Fibroblast of upper back skin (primary cell): ENCODE measurements around the gene SLC17A4.
"Not testable (repeated sequence)": the region's sequence is repeated elsewhere in the genome, so short reads cannot be mapped to it uniquely, and the experiment has no call there.

Experiments
- DNase-seq: peaks from one replicate; pipeline ENCODE4 v3.0.0-alpha.2; 2013

The SLC17A4 gene, protein sequence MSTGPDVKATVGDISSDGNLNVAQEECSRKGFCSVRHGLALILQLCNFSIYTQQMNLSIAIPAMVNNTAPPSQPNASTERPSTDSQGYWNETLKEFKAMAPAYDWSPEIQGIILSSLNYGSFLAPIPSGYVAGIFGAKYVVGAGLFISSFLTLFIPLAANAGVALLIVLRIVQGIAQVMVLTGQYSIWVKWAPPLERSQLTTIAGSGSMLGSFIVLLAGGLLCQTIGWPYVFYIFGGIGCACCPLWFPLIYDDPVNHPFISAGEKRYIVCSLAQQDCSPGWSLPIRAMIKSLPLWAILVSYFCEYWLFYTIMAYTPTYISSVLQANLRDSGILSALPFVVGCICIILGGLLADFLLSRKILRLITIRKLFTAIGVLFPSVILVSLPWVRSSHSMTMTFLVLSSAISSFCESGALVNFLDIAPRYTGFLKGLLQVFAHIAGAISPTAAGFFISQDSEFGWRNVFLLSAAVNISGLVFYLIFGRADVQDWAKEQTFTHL

GRCh38 chr6:25754535-25754934, at the start of gene SLC17A4:
Gene SLC17A4 (plus strand): TSS chr6:25754742. CDS start chr6:25761963, 7,221 bp downstream.
- DNase-seq, result no peak

GRCh38 chr6:25706314-25707014, 48.1 kb upstream of the SLC17A4 start:
- no peak for DNase-seq

GRCh38 chr6:25709761-25710160, 44.8 kb upstream of the SLC17A4 start:
- no peak for DNase-seq

GRCh38 chr6:25710287-25710686, 44.3 kb upstream of the SLC17A4 start:
- DNase-seq, result no peak

DNA sequence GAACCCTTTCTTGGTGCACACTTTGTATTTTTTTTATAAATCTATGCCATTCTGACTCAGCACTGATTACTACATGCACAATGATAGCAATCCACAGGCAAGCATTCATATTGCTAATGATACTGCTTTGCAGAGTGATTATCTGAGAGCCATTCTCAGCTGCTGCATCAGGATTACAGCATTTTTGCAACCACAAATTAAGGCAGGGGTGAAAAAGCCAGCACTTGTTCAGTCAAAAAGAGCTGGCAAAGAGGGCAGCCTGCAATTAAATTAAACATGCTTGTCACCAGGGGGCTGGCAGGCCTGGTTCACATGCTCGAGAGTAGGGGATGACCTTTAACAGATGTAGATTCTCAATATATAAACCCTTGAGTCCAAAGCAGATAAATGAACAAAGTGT, 40.7 kb upstream of the SLC17A4 start:
- DNase-seq, result no peak

DNA sequence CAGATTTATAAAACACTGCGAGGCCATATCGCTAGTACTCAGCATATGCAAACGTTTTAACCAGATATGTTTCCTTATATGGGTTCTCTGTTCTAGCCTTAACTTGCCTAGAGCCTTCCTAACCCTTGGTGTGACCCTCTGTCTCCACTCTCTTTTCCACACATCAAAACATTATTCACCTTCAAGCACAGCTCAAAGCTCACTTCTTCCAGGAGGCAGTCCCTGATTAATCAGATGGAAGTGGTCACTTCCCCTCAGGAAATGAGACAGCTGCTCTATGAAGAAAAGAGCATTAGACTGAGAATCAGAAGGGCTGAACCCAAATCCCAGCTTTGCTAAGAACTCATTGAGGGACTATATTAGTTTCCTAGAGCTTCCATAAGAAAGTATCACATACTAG, 39.8 kb upstream of the SLC17A4 start:
- DNase-seq, result no peak

DNA sequence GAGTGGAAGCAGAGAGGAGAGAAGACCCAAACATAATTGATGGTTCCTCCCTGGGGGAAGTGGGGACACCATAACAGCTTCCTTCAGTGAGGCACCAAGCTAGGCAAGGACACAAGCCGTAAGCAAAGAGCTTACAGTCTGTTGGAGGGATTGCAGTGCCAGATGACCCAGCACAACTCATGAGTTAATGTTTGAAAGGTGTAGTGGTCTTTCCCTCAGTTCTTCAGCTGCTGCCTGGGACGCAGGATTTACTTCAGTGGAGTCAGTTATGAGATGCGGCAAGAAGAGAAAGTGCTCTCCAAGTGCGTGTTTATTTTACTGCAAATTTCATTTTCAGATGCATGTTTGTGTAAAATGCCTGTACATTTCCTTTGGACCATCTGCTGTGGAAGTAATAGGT, 38.7 kb upstream of the SLC17A4 start:
- no peak for DNase-seq

DNA sequence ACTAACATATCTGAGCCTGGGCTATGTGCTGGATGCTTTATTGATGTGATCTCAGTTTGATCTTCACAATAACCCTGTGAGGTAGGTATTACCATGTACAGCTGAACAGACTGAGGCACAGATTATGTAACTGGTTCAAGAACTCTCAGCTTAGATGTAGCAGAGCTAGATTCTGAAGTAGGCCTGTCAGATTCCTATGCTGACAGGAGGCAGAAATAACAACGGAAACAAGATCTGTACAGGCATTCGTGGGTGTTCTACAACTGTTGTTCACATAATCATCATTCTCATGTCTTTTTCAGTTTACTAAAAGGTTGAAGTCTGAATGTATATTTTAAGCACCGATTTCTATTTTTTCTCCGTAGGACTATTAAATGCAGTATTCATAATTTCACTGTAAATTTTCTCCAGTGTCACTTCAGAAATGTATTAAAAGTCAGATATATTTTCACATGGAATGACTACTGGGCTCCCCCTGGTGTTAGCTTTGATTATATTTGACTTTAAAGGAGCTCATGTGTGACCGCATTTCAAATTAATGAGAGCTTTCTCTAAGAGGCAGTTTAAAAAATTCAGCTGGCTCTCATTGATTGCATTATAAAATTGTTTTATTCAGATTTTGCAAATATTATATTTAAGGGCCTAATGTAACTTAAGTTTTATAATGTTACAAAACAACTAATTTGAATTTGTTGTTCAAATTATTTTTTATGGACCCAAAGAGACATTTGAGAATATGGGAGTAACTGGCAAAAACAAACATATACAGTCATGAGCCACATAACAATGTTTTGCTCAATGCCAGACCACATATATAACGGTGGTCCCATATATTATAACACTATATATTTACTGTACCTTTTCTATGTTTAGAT, 36.4 kb upstream of the SLC17A4 start:
- peak; percentile 26 for DNase-seq

DNA sequence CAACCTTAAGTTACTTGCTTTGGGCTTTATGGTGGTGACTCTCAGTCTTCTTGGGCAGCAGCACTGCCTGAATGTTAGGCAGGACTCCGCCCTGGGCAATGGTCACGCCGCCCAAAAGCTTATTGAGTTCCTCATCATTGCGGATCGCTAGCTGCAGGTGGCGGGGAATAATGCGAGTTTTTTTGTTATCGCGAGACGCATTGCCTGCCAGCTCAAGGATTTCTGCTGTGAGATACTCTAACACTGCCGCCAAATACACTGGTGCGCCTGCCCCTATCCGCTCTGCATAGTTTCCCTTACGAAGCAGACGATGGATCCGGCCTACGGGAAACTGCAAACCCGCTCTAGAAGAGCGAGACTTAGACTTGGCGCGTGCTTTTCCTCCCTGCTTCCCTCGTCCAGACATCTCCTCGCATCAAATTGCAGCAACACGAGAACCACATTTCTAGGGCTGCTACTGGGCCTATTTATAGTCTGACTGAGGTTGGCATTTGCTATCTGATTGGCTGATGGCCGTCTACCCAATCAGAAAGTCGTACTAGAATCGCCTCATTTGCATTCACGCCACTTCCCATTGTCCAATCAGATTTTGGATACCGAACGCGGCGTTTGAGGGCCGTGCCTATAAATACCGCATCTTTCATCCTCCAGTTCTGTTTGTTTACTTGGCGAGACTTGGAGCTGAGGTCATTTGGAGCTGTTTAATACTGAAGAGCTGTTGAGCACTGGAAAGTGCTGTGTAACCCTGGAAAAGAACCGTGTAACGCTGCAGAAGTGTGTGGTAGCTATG, 28.2 kb upstream of the SLC17A4 start:
- no peak for DNase-seq

GRCh38 chr6:25727028-25727427, 27.5 kb upstream of the SLC17A4 start:
- DNase-seq, result no peak

GRCh38 chr6:25730907-25731306, 23.6 kb upstream of the SLC17A4 start:
- DNase-seq, result no peak

GRCh38 chr6:25731721-25732120, 22.8 kb upstream of the SLC17A4 start:
- no peak for DNase-seq

DNA sequence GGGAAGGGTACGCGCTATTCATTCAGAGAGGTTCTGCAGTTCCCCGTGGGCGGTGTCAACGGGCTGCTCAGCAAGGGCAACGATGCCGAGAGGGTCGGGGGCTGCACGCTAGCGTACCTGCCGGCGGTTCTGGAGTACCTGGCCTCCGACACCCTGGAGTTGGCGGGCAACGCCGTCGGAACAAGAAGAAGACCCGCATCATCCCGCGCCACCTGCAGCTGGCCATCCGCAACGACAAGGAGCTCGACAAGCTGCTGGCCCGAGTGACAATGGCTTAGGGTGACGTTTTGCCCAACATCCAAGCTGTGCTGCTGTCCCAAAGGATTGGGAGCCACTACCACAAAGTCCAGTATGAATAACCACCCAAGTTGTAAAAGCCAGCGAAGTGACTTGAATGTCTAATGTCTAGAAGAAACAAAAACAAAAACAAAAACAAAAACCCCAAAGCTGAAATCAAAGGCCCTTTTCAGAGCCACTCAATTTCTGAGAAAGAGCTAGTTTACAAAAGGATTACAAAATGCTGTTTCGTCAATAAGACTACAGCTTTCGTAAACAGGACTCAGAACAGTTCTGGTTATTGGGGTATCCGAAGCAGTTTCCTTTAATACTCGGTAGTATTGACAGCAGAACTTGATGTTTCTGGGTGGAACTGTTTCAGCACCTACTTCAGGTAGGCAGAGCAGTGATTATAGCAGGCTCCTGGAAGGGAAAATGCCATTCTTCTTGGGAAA, 21.9 kb upstream of the SLC17A4 start:
- DNase-seq, result no peak

- no peak for DNase-seq
These were observed 19.3 kb upstream of the SLC17A4 start for GRCh38 chr6:25735261-25735660.

GRCh38 chr6:25743868-25744267, 10.7 kb upstream of the SLC17A4 start:
- no peak for DNase-seq

- DNase-seq, result no peak
These were observed 8.7 kb upstream of the SLC17A4 start for GRCh38 chr6:25745836-25746235.

DNA sequence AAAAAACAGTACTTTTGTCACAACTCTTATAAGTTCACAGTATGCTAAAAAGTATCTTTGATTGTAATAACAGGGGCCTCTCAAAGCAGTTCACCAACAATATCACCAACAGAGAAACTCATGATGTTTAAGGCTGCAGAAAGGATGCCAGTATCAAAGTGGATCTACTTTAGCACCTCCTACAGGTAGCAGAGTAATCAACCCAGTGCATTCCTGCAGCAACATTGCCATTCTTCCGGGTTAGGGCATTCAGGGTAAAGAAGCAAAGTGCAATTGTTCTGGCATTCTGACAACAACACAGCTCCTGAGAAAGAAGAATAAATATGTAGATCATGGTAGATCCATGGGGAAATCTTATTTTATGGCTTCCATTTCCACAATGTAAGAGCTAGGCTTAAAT, 7.6 kb upstream of the SLC17A4 start:
- no peak for DNase-seq

DNA sequence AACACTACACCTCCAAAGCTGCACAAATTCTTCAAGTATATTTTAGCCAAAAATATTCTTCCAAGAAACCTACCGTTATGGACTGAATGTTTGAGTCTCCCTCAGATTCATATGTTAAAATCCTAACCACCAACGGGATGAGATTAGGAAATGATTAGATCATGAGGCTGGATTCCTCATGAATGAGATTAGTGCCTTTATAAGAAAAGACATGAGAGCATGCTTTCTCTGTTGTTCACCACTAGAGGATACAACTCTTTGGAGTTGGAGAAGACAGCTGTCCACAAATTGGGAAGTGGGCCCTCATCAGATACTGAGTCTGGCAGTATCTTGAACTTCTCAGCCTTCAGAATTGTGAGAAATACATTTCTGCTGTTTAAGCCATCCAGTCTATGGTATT, 7.1 kb upstream of the SLC17A4 start:
- DNase-seq, result no peak

- no peak for DNase-seq
These were observed 6.5 kb upstream of the SLC17A4 start for GRCh38 chr6:25748049-25748448.

DNA sequence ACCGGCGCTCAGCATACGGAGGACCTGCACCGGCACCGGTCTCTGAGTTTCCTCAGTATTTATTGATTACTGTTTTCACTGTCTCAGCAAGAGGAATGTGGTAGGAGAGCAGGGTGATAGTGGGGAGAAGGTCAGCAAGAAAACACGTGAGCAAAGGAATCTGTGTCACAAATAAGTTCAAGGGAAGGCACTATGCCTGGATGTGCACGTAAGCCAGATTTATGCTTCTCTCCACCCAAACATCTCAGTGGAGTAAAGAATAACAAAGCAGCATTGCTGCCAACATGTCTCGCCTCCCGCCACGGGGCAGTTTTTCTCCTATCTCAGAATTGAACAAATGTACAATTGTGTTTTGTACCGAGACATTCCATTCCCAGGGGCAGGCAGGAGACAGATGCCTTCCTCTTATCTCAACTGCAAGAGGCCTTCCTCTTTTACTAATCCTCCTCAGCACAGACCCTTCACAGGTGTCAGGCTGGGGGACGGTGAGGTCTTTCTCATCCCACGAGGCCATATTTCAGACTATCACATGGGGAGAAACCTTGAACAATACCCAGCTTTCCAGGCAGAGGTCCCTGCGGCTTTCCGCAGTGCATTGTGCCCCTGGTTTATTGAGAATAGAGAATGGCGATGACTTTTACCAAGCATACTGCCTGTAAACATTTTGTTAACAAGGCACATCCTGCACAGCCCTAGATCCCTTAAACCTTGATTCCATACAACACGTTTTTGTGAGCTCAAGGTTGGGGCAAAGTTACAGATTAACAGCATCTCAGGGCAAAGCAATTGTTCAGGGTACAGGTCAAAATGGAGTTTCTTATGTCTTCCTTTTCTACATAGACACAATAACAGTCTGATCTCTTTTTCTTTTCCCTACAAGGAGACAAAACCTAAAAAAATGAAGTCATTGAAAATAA, 5.7 kb upstream of the SLC17A4 start:
- not testable (repeated sequence) for DNase-seq

DNA sequence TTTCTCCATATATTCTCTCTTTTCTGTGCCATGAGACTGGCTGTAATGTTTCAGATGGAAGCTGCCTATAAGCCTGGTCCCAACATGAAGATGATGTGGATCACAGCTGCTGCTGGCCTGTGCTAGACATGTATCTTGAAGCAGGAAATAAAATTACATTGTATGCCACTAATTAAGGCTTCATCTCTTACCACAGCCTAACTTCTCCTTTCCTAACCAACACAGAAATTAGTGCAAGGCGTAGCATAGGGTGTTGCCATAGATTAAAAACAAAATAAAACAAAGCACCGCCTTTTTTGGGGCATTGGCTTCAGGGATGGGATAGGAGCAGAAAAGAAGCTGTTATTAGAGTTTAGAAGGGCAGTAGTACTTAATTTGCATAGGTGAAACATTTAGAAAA, 4.7 kb upstream of the SLC17A4 start:
- DNase-seq, result no peak
